Measurements from ENCODE around the gene UBE2Z. TPM values are rescaled to one million over a fixed set of nuclear protein-coding genes. Genes with fewer than 3 reads are reported as not detected.

UBE2Z gene
- polyA plus RNA-seq, 3 donors, result 35.8 to 44.7 (median 40.0) TPM

- no peaks in the 10 kb centered on the region for H4K20me1 ChIP-seq (ENCODE audit: insufficient read depth, low read length)
- no peaks in the 10 kb centered on the region for H3K27me3 ChIP-seq (ENCODE audit: control insufficient read depth in 2 of 2, insufficient read depth in 2 of 2, low read length in 2 of 2)
- peak overlapping the region; percentile 68 to 82 (median 71) for H3K4me3 ChIP-seq (replicated peaks in 1 of 3; ENCODE audit: low read depth in 2 of 3, low read length in 3 of 3)
- peak overlapping the region; percentile 65 for H3K9ac ChIP-seq (ENCODE audit: insufficient read depth, low read length, poor library complexity, severe bottlenecking)
- no peaks in the 10 kb centered on the region for H3K9me3 ChIP-seq (replicated peaks in 1 of 2; ENCODE audit: control insufficient read depth in 1 of 2, insufficient read depth in 1 of 2, low read length in 2 of 2)
- peaks cover 17 to 37% of the 10 kb centered on the region in 2 donors for H3K36me3 ChIP-seq (replicated peaks in 1 of 2; ENCODE audit: control insufficient read depth in 1 of 2, insufficient read depth in 2 of 2, low read length in 2 of 2)
- DNase-seq, result peak in 1 of 3 donors; percentile 39
- WGBS (ENCODE audit: insufficient coverage), result 2% methylated on average over 12 of the region's 24 CpGs
- peak overlapping the region; percentile 93 to 99 (median 95) for H3K27ac Mint-ChIP-seq
- TF ChIP-seq CTCF (IDR thresholded peaks at IDR 0.05), result no peak
- peaks cover 17 to 25% of the 10 kb centered on the region in 2 donors for H3K4me1 ChIP-seq (ENCODE audit: control insufficient read depth in 1 of 2, insufficient read depth in 2 of 2, low read length in 2 of 2)
- peaks cover 0 to 2% (median 0%) of the 10 kb centered on the region in 7 donors for H3K9me3 Mint-ChIP-seq
- H2AFZ ChIP-seq (ENCODE audit: insufficient read depth, low read depth, low read length, poor library complexity, severe bottlenecking), result peak overlapping the region; percentile 87
- peak overlapping the region; percentile 94 to 100 for H3K4me3 Mint-ChIP-seq
- peak overlapping the region; percentile 93 for H3K4me2 ChIP-seq (replicated peaks; ENCODE audit: extremely low read depth, low read length, poor library complexity, severe bottlenecking)
- H3K27ac ChIP-seq (ENCODE audit: low read depth in 1 of 2, low read length in 2 of 2), result peak overlapping the region; percentile 50 to 85
- intact Hi-C loops (cut with micrococcal nuclease), result loop anchor here in 1 of 2 donors (1.0 to 5.0 kb wide), 3 partner anchors 16 to 61 kb away; partner anchors contain the start of genes CALCOCO2, SNF8 and UBE2Z
- H3K27me3 Mint-ChIP-seq (ENCODE audit: low read depth in 3 of 3), result peaks cover 0 to 4% (median 2%) of the 10 kb centered on the region in 3 donors
- peaks cover 20% of the 10 kb centered on the region for H3K4me1 Mint-ChIP-seq
- peaks cover 18% of the 10 kb centered on the region for H3K79me2 ChIP-seq (ENCODE audit: insufficient read depth, low read length)
- peaks cover 19 to 26% of the 10 kb centered on the region in 2 donors for H3K36me3 Mint-ChIP-seq
Measured at GRCh38 chr17:48892940-48893645, 15.1 kb upstream of the UBE2Z start.

- Histone ChIP-seq H3K27ac (ENCODE audit: low read depth in 1 of 2, low read length in 2 of 2) (no peak overlapping the region), H2AFZ (ENCODE audit: insufficient read depth, low read depth, low read length, poor library complexity, severe bottlenecking) (peak overlapping the region; percentile 87), H3K4me3 (replicated peaks in 1 of 3; ENCODE audit: low read depth in 2 of 3, low read length in 3 of 3) (peak overlapping the region in 2 of 3 experiments; percentile 68 to 82), H4K20me1 (ENCODE audit: insufficient read depth, low read length) (no peaks in the 10 kb centered on the region), H3K4me2 (replicated peaks; ENCODE audit: extremely low read depth, low read length, poor library complexity, severe bottlenecking) (peak overlapping the region; percentile 93), H3K4me1 (ENCODE audit: control insufficient read depth in 1 of 2, insufficient read depth in 2 of 2, low read length in 2 of 2) (peaks cover 17 to 25% of the 10 kb centered on the region in 2 donors), H3K27me3 (ENCODE audit: control insufficient read depth in 2 of 2, insufficient read depth in 2 of 2, low read length in 2 of 2) (no peaks in the 10 kb centered on the region), H3K79me2 (ENCODE audit: insufficient read depth, low read length) (peaks cover 18% of the 10 kb centered on the region), H3K9ac (ENCODE audit: insufficient read depth, low read length, poor library complexity, severe bottlenecking) (no peak overlapping the region), H3K36me3 (replicated peaks in 1 of 2; ENCODE audit: control insufficient read depth in 1 of 2, insufficient read depth in 2 of 2, low read length in 2 of 2) (peaks cover 17 to 41% of the 10 kb centered on the region in 2 donors), H3K9me3 (replicated peaks in 1 of 2; ENCODE audit: control insufficient read depth in 1 of 2, insufficient read depth in 1 of 2, low read length in 2 of 2) (no peaks in the 10 kb centered on the region)
- peaks cover 20% of the 10 kb centered on the region for H3K4me1 Mint-ChIP-seq
- H3K27ac Mint-ChIP-seq, result peak overlapping the region in 4 of 7 donors; percentile 3 to 99 (median 95)
- TF ChIP-seq CTCF (IDR thresholded peaks at IDR 0.05), result no peak
- no peak for DNase-seq
- H3K9me3 Mint-ChIP-seq, result peaks cover 0 to 2% (median 0%) of the 10 kb centered on the region in 7 donors
- peaks cover 19 to 32% of the 10 kb centered on the region in 2 donors for H3K36me3 Mint-ChIP-seq
- peaks cover 0 to 4% (median 2%) of the 10 kb centered on the region in 3 donors for H3K27me3 Mint-ChIP-seq (ENCODE audit: low read depth in 3 of 3)
- peak overlapping the region; percentile 94 to 100 for H3K4me3 Mint-ChIP-seq
- WGBS (ENCODE audit: insufficient coverage), result 0% methylated on average over 1 of the region's 5 CpGs
- intact Hi-C loops (cut with micrococcal nuclease), result loop anchor here in 1 of 2 donors (2.0 to 5.0 kb wide), 2 partner anchors 15 to 62 kb away; partner anchors contain the start of genes CALCOCO2 and UBE2Z
Measured at GRCh38 chr17:48893646-48894508, 14.3 kb upstream of the UBE2Z start.

Measured in CD14-positive monocyte (primary cell).